DMS79 (cell line): ENCODE data around the gene OCLN.
"Not testable (repeated sequence)": the region's sequence is repeated elsewhere in the genome, so short reads cannot be mapped to it uniquely, and the experiment has no call there.

ENCODE experiments used
- DNase-seq: peaks from one replicate; lab custom pipeline; 2025; lab: John Stamatoyannopoulos, UW

The OCLN gene, protein sequence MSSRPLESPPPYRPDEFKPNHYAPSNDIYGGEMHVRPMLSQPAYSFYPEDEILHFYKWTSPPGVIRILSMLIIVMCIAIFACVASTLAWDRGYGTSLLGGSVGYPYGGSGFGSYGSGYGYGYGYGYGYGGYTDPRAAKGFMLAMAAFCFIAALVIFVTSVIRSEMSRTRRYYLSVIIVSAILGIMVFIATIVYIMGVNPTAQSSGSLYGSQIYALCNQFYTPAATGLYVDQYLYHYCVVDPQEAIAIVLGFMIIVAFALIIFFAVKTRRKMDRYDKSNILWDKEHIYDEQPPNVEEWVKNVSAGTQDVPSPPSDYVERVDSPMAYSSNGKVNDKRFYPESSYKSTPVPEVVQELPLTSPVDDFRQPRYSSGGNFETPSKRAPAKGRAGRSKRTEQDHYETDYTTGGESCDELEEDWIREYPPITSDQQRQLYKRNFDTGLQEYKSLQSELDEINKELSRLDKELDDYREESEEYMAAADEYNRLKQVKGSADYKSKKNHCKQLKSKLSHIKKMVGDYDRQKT

DNA sequence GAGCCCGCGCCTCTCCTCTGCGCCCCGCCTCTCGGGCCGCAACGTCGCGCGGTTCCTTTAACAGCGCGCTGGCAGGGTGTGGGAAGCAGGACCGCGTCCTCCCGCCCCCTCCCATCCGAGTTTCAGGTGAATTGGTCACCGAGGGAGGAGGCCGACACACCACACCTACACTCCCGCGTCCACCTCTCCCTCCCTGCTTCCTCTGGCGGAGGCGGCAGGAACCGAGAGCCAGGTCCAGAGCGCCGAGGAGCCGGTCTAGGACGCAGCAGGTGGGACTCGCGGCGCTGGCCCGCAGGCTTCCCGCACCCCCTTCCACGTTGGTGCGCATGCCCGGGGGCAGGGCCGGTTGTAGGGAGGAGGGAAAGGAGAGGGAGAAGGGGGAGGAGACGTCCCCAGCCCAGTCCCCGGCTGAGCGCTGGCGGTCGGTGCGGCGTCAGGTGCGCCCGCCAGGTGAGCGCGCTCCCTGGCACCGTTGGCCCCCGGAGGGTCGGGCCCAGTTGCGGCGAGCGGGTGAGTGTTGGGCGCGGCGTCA, at the start of gene OCLN:
Gene OCLN (plus strand): TSS at position 400 of the 532 bp plus-strand sequence. CDS start 11,455 bp downstream, outside the sequence.
- DNase-seq: peak; percentile 65

DNA sequence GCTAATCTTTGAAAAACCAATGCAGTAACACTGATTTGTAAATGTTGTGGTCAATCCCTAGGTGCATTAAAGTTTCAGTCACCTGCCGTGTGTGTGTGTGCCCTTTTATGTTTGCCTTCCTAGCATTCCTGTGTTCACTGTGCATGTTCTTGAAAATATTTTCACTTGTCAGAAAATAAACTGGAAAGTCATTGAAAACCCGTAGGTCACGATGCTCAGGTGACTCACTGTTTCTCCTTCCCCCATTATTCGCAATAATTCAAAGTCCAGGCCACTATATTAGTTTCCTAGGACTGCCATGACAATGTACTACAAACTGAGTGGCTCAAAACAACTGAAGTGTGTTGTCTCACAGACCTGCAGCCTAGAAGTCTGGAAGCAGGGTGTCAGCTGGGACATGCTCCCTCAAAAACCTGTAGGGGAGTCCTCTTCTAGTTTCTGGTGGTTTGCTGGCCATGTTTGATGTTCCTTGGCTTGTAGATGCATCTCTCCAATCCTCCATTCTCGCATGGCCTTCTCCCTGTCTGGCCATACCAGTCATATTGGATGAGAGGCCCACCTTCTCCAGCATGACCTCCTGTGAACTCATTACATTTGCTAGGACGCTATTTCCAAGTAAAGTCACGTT, 48.3 kb upstream of the OCLN start:
- no peak for DNase-seq

GRCh38 chr5:69449511-69449910, 43.1 kb upstream of the OCLN start:
- no peak for DNase-seq

- no peak for DNase-seq
These were observed 42.5 kb upstream of the OCLN start for GRCh38 chr5:69450116-69450515.

DNA sequence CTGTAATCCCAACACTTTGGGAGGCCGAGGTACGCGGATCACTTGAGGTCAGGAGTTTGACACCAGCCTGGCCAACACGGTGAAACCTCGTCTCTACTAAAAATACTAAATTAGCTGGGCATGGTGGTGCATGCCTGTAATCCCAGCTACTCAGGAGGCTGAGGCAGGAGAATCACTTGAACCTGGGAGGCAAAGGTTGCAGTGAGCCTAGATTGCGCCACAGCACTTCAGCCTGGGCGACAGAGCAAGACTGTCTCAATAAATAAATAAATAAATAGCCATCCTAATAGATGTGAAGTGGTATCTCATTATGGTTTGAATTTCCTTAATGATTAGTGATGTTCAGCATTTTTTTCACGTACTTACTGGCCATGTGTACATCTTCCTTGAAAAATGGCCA, 42.1 kb upstream of the OCLN start:
- DNase-seq: not testable (repeated sequence)

- DNase-seq: no peak
These were observed 40.5 kb upstream of the OCLN start for GRCh38 chr5:69451941-69452647.

DNA sequence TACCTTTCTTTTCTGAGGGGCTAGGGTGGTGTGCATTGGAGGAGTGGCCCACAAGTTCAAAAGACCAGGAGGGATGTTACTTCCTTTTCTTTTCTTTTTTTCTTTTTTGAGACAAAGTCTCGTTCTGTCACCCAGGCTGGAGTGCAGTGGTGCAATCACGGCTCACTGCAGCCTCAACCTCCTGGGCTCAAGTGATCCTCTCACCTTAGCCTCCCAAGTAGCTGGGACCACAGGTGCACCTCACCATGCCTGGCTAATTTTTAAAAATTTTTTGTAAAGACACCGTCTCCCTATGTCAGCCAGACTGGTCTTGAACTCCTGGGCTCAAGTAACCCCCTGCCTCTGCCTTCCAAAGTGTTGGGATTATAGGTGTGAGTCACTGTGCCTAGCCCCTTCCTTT, 39.1 kb upstream of the OCLN start:
- not testable (repeated sequence) for DNase-seq

DNA sequence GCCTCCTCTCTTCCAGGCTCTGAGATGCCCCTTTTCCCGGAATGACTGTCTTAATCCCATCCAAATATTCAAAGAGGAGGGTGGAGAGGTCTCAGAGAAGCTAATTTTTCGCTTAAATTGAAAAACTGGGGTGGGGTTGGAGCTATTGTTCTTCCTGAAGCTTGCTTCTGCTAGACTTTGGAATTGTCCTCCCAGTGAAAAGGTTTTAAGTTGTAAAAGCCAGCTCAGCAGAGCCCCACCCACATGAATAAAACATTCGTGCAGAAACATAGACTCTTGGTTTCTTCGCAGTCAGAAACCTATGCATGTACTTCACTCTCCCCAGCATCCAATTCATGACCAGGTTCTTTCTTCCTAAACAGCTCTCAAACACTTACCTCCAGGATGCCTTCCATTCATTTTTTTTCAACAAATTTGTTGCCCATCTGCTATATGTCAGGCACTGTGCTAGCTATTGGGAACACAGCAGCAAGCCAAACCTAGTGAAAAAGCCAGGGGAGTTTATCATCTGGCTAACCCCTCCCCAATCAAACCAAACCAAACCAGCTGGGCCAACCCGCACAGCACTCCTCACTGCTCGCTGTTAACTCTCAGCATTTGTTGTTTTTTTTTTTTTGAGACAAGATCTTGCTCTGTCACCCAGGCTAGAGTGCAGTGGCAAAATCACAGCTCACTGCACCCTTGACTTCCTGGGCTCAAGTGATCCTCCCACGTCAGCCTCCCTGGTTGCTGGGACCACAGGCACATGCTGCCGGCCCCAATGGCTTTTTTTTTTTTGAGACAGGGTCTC, 37.9 kb upstream of the OCLN start:
- no peak for DNase-seq

- not testable (repeated sequence) for DNase-seq
These were observed 37.1 kb upstream of the OCLN start for GRCh38 chr5:69455428-69455988.

DNA sequence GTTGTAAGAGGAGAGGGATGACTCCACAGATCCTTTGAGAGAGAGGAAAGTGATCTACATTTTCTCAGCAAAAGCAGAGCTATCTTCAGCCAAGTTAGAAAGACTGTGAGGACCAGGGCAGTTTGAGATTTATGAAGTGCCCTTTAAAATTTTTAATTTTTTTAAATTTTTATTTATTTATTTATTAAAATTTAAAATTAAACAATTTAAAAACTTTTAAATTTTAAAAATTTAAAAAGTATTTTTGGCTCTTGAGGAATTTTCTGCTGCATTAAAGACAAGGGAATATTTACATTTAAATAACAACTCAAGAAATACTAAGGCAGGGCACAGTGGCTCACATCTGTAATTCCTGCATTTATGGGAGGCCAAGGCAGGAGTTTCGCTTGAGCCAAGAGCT, 30.4 kb upstream of the OCLN start:
- DNase-seq: no peak

DNA sequence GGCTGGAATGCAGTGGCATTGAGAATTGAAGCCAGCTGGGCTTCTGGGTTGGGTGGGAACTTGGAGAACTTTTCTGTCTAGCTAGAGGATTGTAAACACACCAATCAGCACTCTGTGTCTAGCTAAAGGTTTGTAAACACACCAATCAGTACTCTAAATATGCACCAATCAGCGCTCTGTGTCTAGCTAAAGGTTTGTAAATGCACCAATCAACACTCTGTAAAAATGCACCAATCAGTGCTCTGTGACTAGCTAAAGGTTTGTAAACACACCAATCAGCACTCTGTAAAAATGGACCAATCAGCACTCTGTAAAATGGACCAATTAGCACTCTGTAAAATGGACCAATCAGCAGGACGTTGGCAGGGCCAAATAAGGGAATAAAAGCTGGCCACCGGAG, 26.2 kb upstream of the OCLN start:
- not testable (repeated sequence) for DNase-seq

DNA sequence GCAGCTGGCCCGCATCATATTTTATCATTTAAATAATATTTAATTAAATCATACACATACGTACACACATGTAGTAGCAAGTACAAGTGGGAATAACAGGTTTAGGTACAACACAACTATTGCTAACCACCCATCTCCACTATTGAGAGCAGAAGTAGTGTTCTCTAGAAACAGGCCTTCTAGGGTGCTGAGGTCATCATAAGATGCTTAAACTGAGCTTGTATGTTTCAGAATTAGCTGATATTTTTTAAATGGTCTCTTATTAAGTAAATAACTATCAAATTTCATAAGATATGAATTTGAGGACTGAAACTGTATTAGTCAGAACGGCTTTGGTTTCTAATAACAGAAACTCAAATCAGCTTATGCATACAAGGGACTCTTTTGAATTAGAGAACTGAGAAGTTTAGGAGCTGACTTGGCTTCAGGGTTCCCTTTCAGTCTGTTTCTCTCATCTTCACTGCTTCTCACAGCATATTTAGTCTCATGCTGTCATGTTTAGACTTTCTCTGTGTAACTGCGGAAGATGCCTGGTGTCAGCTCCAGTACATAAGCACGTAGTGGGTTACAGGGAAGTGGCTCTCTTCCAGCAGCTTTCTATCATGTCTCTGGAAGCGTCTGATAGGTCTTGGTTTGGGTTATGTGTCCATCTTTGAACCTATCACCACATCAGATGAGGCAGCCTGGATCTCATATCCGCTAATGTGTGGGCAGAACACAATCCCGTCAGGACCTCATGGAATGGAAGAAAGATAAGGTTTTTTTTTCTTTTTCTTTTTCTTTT, 25.0 kb upstream of the OCLN start:
- DNase-seq: no peak

- DNase-seq: no peak
These were observed 24.0 kb upstream of the OCLN start for GRCh38 chr5:69468631-69469030.

GRCh38 chr5:69471516-69471915, 21.1 kb upstream of the OCLN start:
- not testable (repeated sequence) for DNase-seq

DNA sequence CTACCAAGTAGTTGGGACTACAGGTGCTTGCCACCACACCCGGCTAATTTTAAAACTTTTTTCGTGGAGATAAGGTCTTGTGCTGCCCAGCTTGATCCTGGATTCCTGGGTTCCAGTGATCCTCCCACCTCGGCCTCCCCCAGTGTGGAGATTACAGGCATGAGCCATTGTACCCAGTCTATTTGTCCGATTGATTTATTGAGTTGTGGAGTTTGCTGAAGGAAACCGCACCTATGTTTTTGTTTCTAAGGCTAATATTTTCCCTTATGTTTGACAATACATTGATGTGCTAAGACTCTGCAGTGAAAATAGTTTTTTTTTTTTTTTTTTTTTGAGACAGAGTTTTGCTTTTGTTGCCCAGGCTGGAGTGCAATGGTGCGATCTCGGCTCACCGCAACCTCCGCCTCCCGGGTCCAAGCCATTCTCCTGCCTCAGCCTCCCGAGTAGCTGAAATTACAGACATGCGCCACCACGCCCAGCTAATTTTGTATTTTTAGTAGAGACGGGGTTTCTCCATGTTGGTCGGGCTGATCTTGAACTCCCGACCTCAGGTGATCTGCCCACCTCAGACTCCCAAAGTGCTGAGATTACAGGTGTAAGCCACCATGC, 20.0 kb upstream of the OCLN start:
- DNase-seq: not testable (repeated sequence)

GRCh38 chr5:69477170-69477569, 15.4 kb upstream of the OCLN start:
- DNase-seq: no peak

DNA sequence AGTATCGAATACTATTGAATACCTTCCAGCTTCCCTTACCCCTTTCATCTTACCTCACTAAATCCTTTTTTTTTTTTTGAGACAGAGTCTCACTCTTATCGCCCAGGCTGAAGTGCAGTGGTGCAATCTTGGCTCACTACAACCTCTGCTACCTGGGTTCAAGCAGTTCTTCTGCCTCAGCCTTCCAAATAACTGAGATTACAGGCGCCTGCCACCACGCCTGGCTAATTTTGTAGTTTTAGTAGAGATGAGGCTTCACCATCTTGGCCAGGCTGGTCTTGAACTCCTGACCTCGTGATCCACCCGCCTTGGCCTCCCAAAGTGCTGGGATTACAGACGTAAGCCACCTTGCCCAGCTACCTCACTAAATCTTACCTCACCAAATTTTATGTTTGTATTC, 14.3 kb upstream of the OCLN start:
- DNase-seq: not testable (repeated sequence)

GRCh38 chr5:69484891-69485290, 7.7 kb upstream of the OCLN start:
- no peak for DNase-seq

DNA sequence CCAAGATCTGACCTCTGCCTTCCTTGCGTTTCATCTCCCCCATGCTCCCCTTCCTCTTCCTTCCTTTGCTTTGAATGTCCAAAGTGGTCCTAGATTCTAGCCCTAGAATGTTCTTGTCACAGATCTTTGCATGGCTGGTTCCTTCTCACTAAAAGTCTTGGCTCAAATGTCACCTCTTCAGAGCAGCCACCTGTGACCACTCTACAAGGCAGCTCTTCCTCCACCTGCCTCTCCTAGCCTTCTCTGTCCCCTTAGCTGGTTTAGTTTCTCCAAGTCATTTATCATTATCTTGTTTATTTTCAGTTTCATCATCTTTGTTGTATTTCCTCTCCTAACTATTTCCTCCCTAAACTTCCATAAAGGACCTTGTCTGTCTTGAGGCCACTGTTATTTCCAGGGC, 7.1 kb upstream of the OCLN start:
- DNase-seq: peak; percentile 50

GRCh38 chr5:69489246-69489645, 3.3 kb upstream of the OCLN start:
- no peak for DNase-seq
